Breast epithelium (tissue), 3 donors: ENCODE results near the gene CELF5.

Source experiments
- CTCF ChIP-seq, 3 donors: fragments of 450-650 bp; IDR thresholded peaks; one replicate each; pipeline ENCODE4 v1.5.1; 2016 to 2017; ENCODE audit warnings: antibody characterized with exemption in 3 of 3, mild to moderate bottlenecking in 3 of 3, moderate library complexity in 3 of 3
- POLR2AphosphoS5 ChIP-seq, 3 donors: sonication (generic); formaldehyde crosslinking; IDR thresholded peaks; one replicate each; pipeline ENCODE4 v1.6.1; 2017; ENCODE audit warnings: antibody characterized with exemption in 3 of 3

DNA sequence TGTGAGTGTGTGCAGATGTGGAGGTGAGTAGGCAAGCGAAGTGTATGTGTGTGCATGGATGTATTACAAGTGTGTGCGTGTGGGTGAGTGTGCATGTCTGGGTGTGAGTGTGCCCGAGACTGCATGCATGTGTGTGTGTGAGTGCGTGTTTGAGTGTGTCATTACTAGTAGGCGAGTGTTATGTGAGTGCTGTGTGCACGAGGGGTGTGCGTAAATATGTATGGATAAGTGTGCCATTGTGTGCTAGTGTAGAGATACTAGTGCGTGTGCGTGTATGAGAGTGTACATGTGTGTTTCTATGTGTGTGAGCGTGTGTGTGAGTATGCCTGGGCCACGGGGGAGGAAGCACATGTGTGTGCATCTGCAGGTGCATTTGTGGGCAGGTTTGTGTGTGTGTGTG lies 53.8 kb downstream of the CELF5 start:
- TF ChIP-seq CTCF (IDR thresholded peaks at IDR 0.05) (no peak), POLR2AphosphoS5 (IDR thresholded peaks at IDR 0.05) (no peak)
